Esophagus muscularis mucosa (tissue), 4 donors: ENCODE measurements around the gene LAMA5. TPM values are rescaled to one million over a fixed set of nuclear protein-coding genes. Genes with fewer than 3 reads are reported as not detected.

Experiments used
- DNase-seq: peaks from one replicate; pipeline ENCODE4 v3.0.0-alpha.2; 2017; ENCODE audit errors: extremely low spot score
- H3K27ac ChIP-seq, 4 donors: fragments of 200-600 bp; sonication (generic); replicated peaks in 1 of 4; 1 replicate in 3 of 4; 2 replicates in 1 of 4; pipeline ENCODE4 v1.5.1; 2016 to 2019; ENCODE audit warnings: mild to moderate bottlenecking in 1 of 4
- H3K27me3 ChIP-seq, 4 donors: fragments of 200-600 bp; sonication (generic); one replicate each; pipeline versions ENCODE4 v1.5.1 to v1.6.0; 2016 to 2019
- H3K36me3 ChIP-seq, 4 donors: fragments of 200-600 bp; sonication (generic); one replicate each; pipeline ENCODE4 v1.5.1; 2016 to 2019
- H3K4me1 ChIP-seq, 4 donors: fragments of 200-600 bp; sonication (generic); one replicate each; pipeline ENCODE4 v1.5.1; 2016 to 2019
- H3K4me3 ChIP-seq, 4 donors: fragments of 200-600 bp; sonication (generic); 1 replicate in 2 of 4; 2 replicates in 2 of 4; pipeline ENCODE4 v1.5.1; 2016 to 2019; ENCODE audit warnings: mild to moderate bottlenecking in 4 of 4, moderate library complexity in 1 of 4
- H3K9me3 ChIP-seq, 4 donors: fragments of 200-600 bp; sonication (generic); 1 replicate in 3 of 4; 2 replicates in 1 of 4; pipeline ENCODE4 v1.5.1; 2016 to 2019
- EP300 ChIP-seq: sonication (generic); formaldehyde crosslinking; IDR thresholded peaks from one replicate; pipeline ENCODE4 v1.6.1; 2017; ENCODE audit warnings: antibody characterized with exemption
- POLR2A ChIP-seq: fragments of 450-650 bp; IDR thresholded peaks from one replicate; pipeline ENCODE4 v1.6.1; 2017; ENCODE audit warnings: antibody characterized with exemption, moderate library complexity, mild to moderate bottlenecking, low read depth
- POLR2AphosphoS5 ChIP-seq, 2 donors: sonication (generic); formaldehyde crosslinking; IDR thresholded peaks; one replicate each; pipeline ENCODE4 v1.6.1; 2017; ENCODE audit warnings: antibody characterized with exemption in 2 of 2
- WGBS: methylation state at CpG from one replicate; pipeline ENCODE4 v1.1.5; 2018; 5-methylcytosine and 5-hydroxymethylcytosine counted together
- intact Hi-C: fragments of 100-400 bp; cut with DNase I; formaldehyde crosslinking; loops from one replicate; pipeline ENCODE4 v1.15.1; 2023
- total RNA-seq, 4 donors: library from RNA; depleted of rRNA; stranded (reverse); fragments of >200 nt; gene quantifications; one replicate each; pipeline versions ENCODE4 v1.1.0 to v1.2.1, GENCODE V29; 2016
- TF ChIP-seq, protein P1 (sequence below), 3 experiments: fragments of 200-600 bp in 2 of 3; fragments of 450-650 bp in 1 of 3; sonication (generic) in 2 of 3; IDR thresholded peaks; one replicate each; pipeline ENCODE4 v1.5.1; 2017 to 2019; ENCODE audit warnings: antibody characterized with exemption in 3 of 3, mild to moderate bottlenecking in 2 of 3, moderate library complexity in 1 of 3

The LAMA5 gene
- total RNA-seq, 4 donors from 2014 or later: 70.1 to 257 (median 150) TPM

DNA sequence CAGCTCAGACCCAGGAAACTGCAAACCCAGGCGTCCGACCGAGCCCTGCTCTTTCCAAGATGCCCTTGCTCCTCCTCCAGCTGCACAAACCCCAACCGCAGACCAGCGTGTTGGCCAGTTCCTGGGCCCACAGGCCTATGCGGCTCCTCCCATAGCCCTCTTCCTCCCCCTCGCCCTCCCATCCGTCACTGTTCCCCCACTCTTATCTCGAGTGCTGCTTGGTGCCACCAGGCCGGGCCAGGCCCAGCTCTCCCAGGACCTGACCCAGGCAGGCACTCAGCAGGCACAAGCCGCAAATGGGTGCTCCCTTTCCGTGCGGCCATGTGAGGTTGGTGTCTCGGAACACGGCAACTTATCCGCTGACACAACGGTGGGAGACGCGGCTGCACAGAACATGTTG is 35.8 kb downstream of the LAMA5 start:
- Histone ChIP-seq H3K4me1 (no peaks in the 10 kb centered on the region), H3K9me3 (no peaks in the 10 kb centered on the region), H3K27ac (no peak overlapping the region), H3K36me3 (peaks cover 79 to 100% (median 100%) of the 10 kb centered on the region in 4 donors), H3K27me3 (no peaks in the 10 kb centered on the region), H3K4me3 (no peak overlapping the region)
- TF ChIP-seq, protein P1, sequence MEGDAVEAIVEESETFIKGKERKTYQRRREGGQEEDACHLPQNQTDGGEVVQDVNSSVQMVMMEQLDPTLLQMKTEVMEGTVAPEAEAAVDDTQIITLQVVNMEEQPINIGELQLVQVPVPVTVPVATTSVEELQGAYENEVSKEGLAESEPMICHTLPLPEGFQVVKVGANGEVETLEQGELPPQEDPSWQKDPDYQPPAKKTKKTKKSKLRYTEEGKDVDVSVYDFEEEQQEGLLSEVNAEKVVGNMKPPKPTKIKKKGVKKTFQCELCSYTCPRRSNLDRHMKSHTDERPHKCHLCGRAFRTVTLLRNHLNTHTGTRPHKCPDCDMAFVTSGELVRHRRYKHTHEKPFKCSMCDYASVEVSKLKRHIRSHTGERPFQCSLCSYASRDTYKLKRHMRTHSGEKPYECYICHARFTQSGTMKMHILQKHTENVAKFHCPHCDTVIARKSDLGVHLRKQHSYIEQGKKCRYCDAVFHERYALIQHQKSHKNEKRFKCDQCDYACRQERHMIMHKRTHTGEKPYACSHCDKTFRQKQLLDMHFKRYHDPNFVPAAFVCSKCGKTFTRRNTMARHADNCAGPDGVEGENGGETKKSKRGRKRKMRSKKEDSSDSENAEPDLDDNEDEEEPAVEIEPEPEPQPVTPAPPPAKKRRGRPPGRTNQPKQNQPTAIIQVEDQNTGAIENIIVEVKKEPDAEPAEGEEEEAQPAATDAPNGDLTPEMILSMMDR (IDR thresholded peaks at IDR 0.05): no peak
- no peak for TF ChIP-seq POLR2A
- no peak for TF ChIP-seq EP300
- TF ChIP-seq POLR2AphosphoS5 (IDR thresholded peaks at IDR 0.05): no peak
- no peak for DNase-seq
- intact Hi-C loops: no loop called here
- 93% methylated on average over 18 of the region's 19 CpGs for WGBS

DNA sequence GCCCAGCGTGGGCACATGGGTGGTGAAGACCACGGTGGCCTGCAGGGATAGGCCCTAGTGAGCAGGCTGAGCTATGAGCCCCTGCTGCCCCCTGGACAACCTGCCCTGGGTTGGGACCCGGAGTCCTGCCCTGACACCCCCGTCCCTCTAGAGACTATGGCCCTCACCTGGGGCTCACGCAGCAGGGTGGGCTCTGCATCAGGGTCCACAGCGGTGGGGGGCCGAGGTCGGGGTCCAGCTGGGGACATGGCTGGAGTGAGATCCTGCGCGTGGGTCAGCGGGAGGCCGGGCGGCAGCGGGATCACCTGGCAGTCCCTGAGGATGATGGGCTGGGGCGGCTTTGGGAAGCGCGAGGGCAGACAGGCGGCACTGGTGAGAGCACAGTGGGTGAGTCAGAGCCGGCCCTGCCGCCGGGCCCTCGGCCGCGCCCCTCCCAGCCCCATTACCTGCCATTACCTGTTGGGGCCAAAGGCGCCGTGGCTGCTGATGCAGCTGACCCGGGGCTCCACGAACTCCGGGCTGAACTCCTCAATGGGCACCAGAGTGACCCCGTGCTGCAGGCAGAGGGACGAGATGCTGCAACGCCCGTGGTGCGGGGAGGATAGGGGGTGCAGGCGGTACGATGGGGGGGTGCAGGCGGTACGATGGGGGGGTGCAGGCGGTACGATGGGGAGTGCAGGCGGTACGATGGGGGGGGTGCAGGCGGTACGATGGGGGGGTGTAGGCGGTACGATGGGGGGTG is 36.4 kb downstream of the LAMA5 start:
- H3K4me1 ChIP-seq: no peaks in the 10 kb centered on the region
- H3K4me3 ChIP-seq: no peak overlapping the region
- H3K27ac ChIP-seq: no peak overlapping the region
- intact Hi-C loops: no loop called here
- TF ChIP-seq POLR2A (no peak), EP300 (no peak), POLR2AphosphoS5 (IDR thresholded peaks at IDR 0.05) (no peak)
- TF ChIP-seq, protein P1 (IDR thresholded peaks at IDR 0.05): no peak
- DNase-seq: no peak
- peaks cover 83 to 100% (median 100%) of the 10 kb centered on the region in 4 donors for H3K36me3 ChIP-seq
- no peaks in the 10 kb centered on the region for H3K27me3 ChIP-seq
- WGBS: 88% methylated on average over 20 of the region's 46 CpGs
- no peaks in the 10 kb centered on the region for H3K9me3 ChIP-seq

DNA sequence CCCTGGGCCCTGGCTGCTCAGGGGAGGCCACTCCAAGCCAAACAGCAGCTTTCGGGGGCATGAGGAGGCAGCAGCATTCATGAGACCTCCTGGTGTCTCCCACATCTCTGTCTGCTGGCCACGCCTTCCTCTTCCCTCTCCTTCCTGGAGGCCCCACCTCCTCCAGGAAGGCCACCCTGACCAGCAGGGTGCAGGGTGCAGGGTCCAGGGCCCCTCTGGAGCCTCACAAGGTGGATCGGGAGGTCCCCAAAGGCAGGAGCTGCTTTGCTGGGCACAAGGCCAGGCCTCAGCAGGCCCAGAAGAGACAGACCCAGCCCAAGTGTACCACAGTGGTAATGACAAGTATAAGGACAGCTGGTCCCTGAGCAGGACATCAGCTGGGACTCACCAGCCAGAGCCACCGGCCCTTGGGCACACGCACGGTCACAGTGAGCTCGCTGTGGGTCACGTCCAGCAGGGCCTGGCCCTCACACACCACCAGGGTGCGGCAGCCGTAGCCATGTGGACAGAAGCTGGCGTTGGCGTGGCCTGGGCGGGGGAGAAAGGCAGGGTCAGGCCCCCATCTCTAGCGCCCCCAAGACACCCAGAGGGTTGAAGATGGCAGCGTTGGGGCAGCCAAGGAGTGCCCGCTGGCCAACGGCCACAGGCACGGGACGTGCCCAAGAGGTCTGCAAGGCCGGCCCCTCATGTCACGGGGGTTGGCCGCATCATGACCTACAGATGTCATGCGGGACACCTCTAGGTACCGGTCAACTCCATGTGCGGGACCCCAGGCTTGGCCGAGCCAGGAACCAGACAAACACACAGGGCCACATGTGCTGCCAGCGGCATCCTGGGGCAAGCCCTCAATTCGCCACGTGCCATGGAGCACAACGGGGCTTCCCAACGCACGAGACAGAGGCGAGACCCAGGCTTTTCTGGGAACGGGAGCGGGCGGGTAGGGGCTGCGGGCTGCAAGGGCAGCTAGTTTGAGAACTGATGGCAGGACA is 37.4 kb downstream of the LAMA5 start:
- H3K27me3 ChIP-seq: no peaks in the 10 kb centered on the region
- H3K27ac ChIP-seq: no peak overlapping the region
- no peaks in the 10 kb centered on the region for H3K9me3 ChIP-seq
- no peak overlapping the region for H3K4me3 ChIP-seq
- TF ChIP-seq POLR2A (no peak), EP300 (no peak), POLR2AphosphoS5 (IDR thresholded peaks at IDR 0.05) (no peak)
- TF ChIP-seq, protein P1 (IDR thresholded peaks at IDR 0.05): no peak
- 88% methylated on average over 16 of the region's 37 CpGs for WGBS
- intact Hi-C loops: no loop called here
- no peak for DNase-seq
- H3K4me1 ChIP-seq: no peaks in the 10 kb centered on the region
- peaks cover 86 to 100% (median 100%) of the 10 kb centered on the region in 4 donors for H3K36me3 ChIP-seq

DNA sequence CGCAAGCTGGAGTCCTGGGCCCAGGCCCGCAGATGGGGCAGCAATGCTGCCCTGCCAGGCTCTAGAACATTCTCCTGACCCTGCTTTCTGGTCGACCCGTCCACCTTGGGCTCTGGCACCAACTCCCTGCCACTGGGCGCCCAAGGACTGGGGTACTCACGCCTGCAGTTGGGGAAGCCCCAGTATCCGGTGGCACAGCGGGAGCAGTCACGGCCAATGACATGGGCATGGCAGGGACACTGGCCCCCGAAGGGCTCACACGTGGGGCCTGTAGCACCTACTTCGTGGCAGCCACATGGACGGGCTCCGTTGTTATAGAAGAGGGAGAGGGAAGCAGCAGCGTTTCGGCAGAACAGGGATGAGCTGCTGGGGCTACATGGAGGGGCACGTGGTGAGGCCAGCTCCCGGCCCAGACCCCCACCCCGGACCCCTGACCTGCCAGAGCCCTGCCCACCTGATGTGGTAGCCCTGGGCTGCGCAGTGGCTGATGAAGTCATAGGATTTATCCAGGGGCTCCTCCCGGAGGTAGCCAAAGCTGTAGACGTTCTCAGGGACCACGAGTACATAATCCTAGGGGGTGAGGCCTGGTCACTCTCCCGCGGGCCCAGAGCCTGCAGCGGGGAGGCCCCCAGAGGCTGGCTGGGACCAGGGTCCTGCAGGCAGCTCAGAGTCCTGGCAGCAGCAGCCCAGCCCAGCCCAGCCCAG is 38.3 kb downstream of the LAMA5 start:
- 88% methylated on average over 26 of the region's 26 CpGs for WGBS
- no peak for TF ChIP-seq EP300

More for the DNA sequence above, 38.3 kb downstream of the LAMA5 start:
- intact Hi-C loops: no loop called here
- Histone ChIP-seq H3K9me3 (no peaks in the 10 kb centered on the region), H3K36me3 (peaks cover 82 to 100% (median 100%) of the 10 kb centered on the region in 4 donors), H3K27me3 (no peaks in the 10 kb centered on the region), H3K27ac (no peak overlapping the region), H3K4me3 (no peak overlapping the region), H3K4me1 (no peaks in the 10 kb centered on the region)
- no peak for DNase-seq
